ENCODE data around the gene DNAJB6. TPM values are rescaled to one million over a fixed set of nuclear protein-coding genes. Genes with fewer than 3 reads are reported as not detected.

DNAJB6 gene
- total RNA-seq, 2 experiments from 2014 or later = 67.8 to 80.6 TPM

DNA sequence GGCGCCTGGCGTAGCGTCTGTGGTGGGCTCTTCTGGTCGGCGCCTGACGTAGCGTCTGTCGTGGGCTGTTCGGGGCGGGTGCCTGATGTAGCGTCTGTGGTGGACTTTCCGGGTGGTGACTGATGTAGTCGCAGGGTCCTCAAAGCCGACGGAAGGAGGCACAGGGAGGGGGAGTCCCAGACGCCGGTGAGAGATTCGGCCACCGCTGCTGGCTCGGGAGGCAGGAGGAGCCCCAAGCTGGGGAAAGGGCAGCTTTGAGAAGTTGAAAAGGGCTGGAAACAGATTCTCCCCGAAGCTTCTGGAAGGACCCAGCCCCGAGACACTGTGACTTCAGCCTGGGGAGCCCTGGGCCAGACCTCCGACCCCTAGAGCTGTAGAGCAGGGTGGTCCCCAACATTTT is 105.7 kb downstream of the DNAJB6 start:
- Mint-ChIP-seq H3K4me1 (ENCODE audit: low read depth) (no peaks in the 10 kb centered on the region), H3K4me3 (no peak overlapping the region), H3K27ac (no peak overlapping the region), H3K9me3 (no peaks in the 10 kb centered on the region), H3K27me3 (no peaks in the 10 kb centered on the region), H3K36me3 (ENCODE audit: low read depth) (no peaks in the 10 kb centered on the region)
- TF ChIP-seq, protein P1, sequence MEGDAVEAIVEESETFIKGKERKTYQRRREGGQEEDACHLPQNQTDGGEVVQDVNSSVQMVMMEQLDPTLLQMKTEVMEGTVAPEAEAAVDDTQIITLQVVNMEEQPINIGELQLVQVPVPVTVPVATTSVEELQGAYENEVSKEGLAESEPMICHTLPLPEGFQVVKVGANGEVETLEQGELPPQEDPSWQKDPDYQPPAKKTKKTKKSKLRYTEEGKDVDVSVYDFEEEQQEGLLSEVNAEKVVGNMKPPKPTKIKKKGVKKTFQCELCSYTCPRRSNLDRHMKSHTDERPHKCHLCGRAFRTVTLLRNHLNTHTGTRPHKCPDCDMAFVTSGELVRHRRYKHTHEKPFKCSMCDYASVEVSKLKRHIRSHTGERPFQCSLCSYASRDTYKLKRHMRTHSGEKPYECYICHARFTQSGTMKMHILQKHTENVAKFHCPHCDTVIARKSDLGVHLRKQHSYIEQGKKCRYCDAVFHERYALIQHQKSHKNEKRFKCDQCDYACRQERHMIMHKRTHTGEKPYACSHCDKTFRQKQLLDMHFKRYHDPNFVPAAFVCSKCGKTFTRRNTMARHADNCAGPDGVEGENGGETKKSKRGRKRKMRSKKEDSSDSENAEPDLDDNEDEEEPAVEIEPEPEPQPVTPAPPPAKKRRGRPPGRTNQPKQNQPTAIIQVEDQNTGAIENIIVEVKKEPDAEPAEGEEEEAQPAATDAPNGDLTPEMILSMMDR (IDR thresholded peaks at IDR 0.05) = no peak
- intact Hi-C loops (cut with micrococcal nuclease) = no loop called here
- ChIA-PET CTCF (no interaction called here), POLR2A (no interaction called here)
- no peak for DNase-seq
- no peak for ATAC-seq

DNA sequence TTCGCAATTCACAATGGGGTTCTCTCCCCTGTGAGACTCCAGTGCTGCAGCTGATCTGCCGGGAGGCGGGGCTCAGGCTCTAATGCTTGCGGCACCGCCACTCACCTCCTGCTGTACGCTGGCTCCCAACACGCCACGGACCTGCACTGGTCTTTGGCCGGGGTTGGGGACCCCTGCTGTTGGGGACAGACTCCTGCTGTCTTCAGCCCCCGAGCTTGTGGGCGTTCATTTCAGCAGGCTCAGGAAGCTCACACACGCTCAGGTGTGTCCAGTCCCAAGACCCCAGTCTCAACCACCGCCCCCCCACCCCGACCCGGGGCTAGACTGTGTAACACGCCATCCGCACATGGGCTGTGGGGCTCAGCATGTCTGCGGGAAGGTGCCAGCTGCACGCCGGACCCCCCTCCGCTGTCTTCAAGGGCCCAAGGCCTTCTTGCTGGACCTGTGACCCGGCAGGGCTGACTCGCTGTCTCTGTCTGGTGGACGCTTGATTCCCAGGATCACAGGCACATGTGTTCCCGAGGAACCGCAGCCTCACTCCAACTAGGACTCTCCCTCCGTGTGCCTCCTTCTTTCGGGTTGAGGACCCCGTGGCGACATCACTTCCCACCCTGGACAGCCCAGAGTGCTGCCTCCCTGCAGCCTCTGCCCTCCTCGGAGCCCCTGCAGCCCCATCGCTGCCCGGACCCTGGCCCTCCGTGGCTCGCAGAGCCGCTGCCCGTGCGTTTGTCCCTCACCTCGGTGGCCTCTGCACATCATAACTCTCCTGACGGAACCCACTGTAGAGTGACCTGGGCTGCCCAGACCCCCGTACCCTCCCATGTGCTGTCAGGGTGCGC is 106.4 kb downstream of the DNAJB6 start:
- no peak for DNase-seq
- intact Hi-C loops (cut with micrococcal nuclease) = no loop called here
- POLR2A ChIA-PET = no interaction called here
- CTCF ChIA-PET = no interaction called here
- no peak for ATAC-seq
- no peaks in the 10 kb centered on the region for H3K4me1 Mint-ChIP-seq (ENCODE audit: low read depth)
- H3K27me3 Mint-ChIP-seq = no peaks in the 10 kb centered on the region
- no peak overlapping the region for H3K4me3 Mint-ChIP-seq
- no peaks in the 10 kb centered on the region for H3K9me3 Mint-ChIP-seq
- H3K27ac Mint-ChIP-seq = no peak overlapping the region
- H3K36me3 Mint-ChIP-seq (ENCODE audit: low read depth) = no peaks in the 10 kb centered on the region
- TF ChIP-seq, protein P1 (IDR thresholded peaks at IDR 0.05) = no peak

DNA sequence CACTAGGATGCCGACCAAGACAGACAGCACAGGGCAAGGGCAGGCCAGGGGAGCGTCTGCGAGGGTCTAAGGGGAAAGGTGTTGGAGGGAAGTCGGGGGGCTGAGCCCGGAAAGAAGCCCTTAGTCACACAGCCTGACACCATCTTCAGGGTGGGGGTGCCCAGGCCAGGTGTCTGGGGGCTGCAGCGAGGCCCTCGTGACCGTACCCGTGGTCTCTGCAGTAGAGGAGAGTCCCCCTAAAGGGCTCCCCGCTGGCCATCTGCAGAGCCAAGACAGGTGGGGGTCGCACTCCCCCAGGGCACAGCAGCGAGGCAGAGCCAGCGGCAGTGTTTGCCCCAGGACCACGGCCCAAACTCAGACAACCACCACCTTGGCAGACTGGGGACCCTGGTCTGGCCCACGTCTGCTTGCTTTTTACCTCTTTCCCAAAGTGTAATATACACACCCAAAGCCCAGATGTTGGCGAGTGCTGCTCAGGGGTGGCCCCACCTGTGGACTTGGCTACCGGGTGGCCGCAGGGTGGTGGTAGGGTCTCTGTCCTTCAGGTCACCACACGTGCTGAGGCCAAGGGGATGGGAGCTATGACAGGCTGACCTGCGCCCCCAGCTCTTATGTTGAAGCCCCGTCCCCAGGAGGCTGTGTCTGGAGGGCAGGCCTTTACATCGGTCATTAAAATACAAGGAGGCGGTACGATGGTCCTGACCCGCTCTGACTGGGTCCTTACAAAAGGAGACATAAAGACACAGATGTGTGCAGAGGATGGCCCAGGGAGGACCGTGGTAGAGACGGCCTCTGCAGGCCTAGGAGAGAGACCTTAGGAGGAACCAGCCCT is 107.4 kb downstream of the DNAJB6 start:
- POLR2A ChIA-PET = no interaction called here
- ATAC-seq = no peak

DNA sequence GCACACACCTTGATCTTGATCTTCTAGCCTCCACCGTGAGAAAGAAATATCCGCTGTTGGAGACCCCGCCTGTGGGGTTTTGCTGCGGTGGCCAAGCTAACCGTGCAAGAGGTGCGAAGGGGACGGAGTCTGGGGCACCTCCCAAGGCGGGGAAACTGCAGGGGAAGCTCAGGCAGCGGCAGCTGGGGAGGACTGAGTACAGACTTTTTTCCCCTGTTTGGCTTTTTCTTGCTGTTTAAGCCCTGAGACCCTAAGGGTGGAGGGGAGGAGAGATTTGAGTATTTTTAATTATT is 108.0 kb downstream of the DNAJB6 start:
- Mint-ChIP-seq H3K36me3 (ENCODE audit: low read depth) (no peaks in the 10 kb centered on the region), H3K9me3 (no peaks in the 10 kb centered on the region), H3K4me1 (ENCODE audit: low read depth) (no peaks in the 10 kb centered on the region), H3K4me3 (no peak overlapping the region), H3K27ac (no peak overlapping the region), H3K27me3 (no peaks in the 10 kb centered on the region)
- TF ChIP-seq, protein P1 (IDR thresholded peaks at IDR 0.05) = no peak
- no peak for DNase-seq
- ChIA-PET POLR2A (no interaction called here), CTCF (no interaction called here)
- intact Hi-C loops (cut with micrococcal nuclease) = no loop called here
- no peak for ATAC-seq

More for the DNA sequence above, 107.4 kb downstream of the DNAJB6 start:
- Mint-ChIP-seq H3K27ac (no peak overlapping the region), H3K9me3 (no peaks in the 10 kb centered on the region), H3K27me3 (no peaks in the 10 kb centered on the region), H3K4me1 (ENCODE audit: low read depth) (no peaks in the 10 kb centered on the region), H3K36me3 (ENCODE audit: low read depth) (no peaks in the 10 kb centered on the region), H3K4me3 (no peak overlapping the region)
- TF ChIP-seq, protein P1 (IDR thresholded peaks at IDR 0.05) = no peak
- CTCF ChIA-PET = no interaction called here
- no peak for DNase-seq
- intact Hi-C loops (cut with micrococcal nuclease) = no loop called here
